22Rv1 (cell line): ENCODE results near the gene DLG3.

Experiments
- H3K27ac ChIP-seq: fragments of 450-650 bp; 2 replicates; pipeline ENCODE4 v1.5.1; 2017
- CTCF ChIP-seq: fragments of 450-650 bp; IDR thresholded peaks from 2 replicates; pipeline ENCODE4 v1.5.1; 2017; ENCODE audit warnings: mild to moderate bottlenecking
- ZFX ChIP-seq: fragments of 450-650 bp; IDR thresholded peaks from 2 replicates; pipeline ENCODE4 v1.6.1; 2017; ENCODE audit warnings: antibody characterized with exemption, borderline replicate concordance

The DLG3 gene

DNA sequence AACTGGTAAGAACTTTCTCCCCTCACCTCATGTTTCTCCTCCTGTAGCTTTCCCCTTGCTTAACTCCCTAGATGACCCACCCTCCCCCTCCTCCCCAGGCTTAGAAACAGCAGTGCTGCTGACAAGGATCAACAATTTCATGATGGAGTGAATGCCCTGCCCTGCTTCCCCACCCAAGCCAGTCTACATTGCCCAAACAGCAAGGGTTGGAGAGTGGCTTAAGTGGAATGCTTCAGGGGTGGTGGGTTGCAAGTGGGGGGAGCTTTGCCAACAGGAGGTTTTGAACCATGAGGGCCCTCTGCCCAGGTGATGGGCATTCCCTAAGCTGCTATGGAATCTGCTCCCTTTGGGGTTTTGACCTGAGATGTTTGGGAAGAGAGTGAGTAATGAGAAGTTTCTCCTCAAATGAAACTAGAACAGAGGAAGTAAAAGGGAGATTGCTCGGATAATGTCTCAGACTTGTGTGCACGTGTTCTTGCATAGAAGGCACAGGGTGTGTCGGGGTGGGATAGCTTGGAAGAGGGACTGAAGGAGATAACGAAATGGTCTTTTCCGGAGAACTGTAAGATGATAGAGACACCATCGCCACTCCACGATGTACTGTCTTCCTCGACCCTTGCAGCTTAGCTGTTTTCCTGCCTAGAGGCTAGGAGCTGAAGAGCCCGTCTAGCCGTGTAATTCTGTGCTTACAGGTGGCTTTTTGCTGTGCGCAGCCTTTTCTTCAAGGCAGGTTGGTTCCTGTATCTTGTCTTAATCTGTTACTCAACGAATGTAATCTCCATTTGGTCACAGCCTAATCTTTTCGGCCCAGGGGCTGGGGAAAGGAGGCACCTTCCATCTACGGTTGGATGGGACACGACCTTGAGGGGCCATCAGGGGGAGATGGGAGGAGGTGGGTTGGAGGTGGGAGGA is 11.4 kb upstream of the DLG3 start:
- H3K27ac ChIP-seq: peak overlapping the region; percentile 73
- no peak for TF ChIP-seq CTCF
- no peak for TF ChIP-seq ZFX

DNA sequence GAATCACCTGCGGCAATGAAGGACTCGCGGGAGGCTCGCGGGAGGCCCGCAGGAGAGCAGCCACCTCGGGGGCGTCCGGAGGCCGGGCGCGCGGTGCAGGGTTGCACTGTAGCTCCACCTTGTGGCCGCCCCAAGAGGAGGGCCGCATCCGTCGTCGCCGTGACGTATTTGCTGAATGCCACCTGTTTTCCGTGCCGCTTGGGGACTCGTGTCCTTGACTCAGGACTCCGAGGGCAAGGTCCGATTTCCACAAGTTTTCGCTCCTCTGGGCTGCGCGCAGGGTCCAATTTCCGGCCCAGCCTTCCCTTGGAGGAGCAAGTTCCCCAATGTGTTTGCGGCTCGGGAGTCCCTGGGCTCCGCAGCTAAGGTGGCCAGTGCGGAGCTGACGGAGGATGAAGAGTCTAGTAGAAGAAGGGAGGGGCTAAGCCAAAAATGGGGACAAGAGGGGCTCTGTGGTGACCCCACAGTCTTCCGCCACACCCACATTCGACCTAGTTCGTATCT is 10.7 kb upstream of the DLG3 start:
- no peak for TF ChIP-seq ZFX
- TF ChIP-seq CTCF: peak; percentile 77
- peak overlapping the region; percentile 73 for H3K27ac ChIP-seq

- TF ChIP-seq ZFX (no peak), CTCF (no peak)
- peak overlapping the region; percentile 73 for H3K27ac ChIP-seq
Observed at GRCh38 chrX:70434352-70434866, 10.2 kb upstream of the DLG3 start.

DNA sequence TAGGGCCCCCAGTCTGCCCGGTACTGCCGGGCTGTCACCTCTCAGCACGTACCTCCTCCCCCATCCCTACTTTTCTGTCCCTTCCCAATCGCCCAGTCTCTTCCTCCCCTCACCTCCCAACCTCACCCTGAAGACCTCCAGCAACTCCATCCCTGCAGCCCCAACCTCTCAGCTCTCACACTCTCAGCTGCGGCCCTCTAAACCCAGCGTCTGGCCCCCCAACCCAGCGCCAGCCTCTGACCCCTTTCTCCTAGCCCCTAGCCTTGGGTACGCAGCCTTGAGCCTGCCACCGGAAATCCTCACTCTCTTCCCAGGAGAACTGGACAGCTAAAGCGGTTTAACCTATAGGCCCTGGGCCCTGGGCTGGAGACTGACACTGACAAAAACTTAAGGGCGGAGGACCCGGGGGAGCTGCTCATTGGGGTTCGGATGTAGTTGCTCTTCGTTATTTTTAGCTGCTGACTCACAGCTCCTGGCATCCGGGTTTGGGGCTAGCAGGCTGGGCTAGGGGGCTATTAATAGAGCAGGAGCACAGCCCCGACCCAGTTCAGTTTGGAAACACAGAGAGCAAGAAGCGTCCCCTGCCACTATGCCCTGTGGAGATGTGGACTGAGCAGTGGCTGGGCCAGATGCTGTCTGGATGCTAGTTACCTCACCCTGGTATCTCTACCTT is 9.6 kb upstream of the DLG3 start:
- no peak overlapping the region for H3K27ac ChIP-seq
- TF ChIP-seq ZFX (no peak), CTCF (no peak)

GRCh38 chrX:70436343-70436742 is 8.3 kb upstream of the DLG3 start:
- TF ChIP-seq CTCF (no peak), ZFX (no peak)
- no peak overlapping the region for H3K27ac ChIP-seq

- H3K27ac ChIP-seq: no peak overlapping the region
- TF ChIP-seq CTCF (no peak), ZFX (no peak)
Observed at GRCh38 chrX:70437011-70437410, 7.6 kb upstream of the DLG3 start.
